ENCODE data around the gene ZNF723. TPM values are rescaled to one million over a fixed set of nuclear protein-coding genes. Genes with fewer than 3 reads are reported as not detected.

The ZNF723 gene
- total RNA-seq (2021; ENCODE audit: unreplicated experiment), result not detected
- polyA plus RNA-seq (2012), result not detected in 2 replicates
- not detected for Bru-seq, nascent RNA
- not detected for BruChase-seq, experiment 1, labeled RNA remaining after a 6-hour chase
- BruChase-seq, experiment 2, labeled RNA remaining after a 2-hour chase, result not detected
- long read RNA-seq, result 0 reads

DNA sequence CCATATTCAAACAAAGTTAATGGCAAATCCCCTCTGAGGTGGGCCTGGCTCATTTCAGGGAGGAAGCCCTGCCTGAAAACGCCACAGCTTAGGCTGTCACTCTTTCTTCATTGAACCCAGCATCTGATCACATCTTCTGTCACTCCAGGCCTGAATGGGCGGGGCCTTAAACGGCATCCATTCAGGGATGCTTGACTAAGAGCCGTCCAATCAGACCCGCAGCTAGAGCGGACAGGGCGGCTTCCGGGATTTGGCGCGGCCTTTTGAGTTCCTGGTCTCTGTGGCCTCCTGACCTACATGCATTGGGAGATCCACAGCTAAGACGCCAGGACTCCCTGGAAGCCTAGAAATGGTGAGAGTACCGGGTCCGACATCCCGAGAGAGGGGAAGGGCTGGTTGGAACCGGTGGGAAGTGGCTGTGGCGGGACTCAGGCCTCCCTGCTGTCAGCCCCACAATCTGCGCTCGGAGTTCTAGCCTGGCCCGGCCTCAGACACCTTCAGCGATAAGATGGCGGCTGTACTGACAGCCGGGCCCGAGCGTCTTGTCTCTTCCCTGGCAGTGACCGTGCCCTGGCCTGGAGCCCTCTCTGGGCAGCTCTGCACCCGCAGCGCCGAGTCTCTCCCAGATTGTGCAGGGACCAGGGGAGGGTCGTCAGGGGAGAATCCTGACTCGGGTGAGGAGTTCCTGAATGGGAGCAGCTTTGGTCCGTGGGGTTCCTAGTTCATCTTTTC is at the start of gene ZNF723:
ZNF723 (plus strand) TSS at position 261 of the 732 bp plus-strand sequence; CDS start at position 350, 89 bp downstream.
- Histone ChIP-seq H3K4me3 (replicated peaks in 1 of 2; ENCODE audit: low read depth in 1 of 2, low read length in 2 of 2) (no peak within 1 kb of the TSS), H3K4me1 (ENCODE audit: control insufficient read depth in 1 of 2, insufficient read depth in 2 of 2, low read length in 2 of 2) (no peaks in the 10 kb centered on the region), H3K9ac (ENCODE audit: low read length) (no peak within 1 kb of the TSS), H3K27ac (ENCODE audit: low read depth, low read length) (no peak within 1 kb of the TSS), H3K36me3 (ENCODE audit: control insufficient read depth in 1 of 2, insufficient read depth in 2 of 2, low read length in 2 of 2) (no peaks in the 10 kb centered on the region), H4K20me1 (ENCODE audit: insufficient read depth) (no peaks in the 10 kb centered on the region), H3K79me2 (ENCODE audit: insufficient read depth, low read length) (no peaks in the 10 kb centered on the region), H3K4me2 (ENCODE audit: low read length) (no peak within 1 kb of the TSS), H3K9me3 (ENCODE audit: control insufficient read depth in 1 of 2, insufficient read depth in 1 of 2, low read depth in 1 of 2, low read length in 2 of 2) (peaks cover 4 to 11% of the 10 kb centered on the region in 2 experiments; a peak in 2 of 4 replicates), H2AFZ (ENCODE audit: low read depth, low read length, poor library complexity, severe bottlenecking) (no peak within 1 kb of the TSS), H3K9me2 (ENCODE audit: insufficient read depth) (no peaks in the 10 kb centered on the region), H3K27me3 (ENCODE audit: insufficient read depth, low read length) (no peaks in the 10 kb centered on the region)
- DNase-seq (ENCODE audit: low read depth, low spot score) (no peak), ATAC-seq (no peak)
- no TSS peak for BruUV-seq (replicated peaks)
- TF ChIP-seq EZH2 (IDR thresholded peaks at IDR 0.05) (no peak), ELF1 (IDR thresholded peaks at IDR 0.05; ENCODE audit: borderline replicate concordance, low read depth) (no peak), ZFX (IDR thresholded peaks at IDR 0.05) (no peak), CBX3 (IDR thresholded peaks at IDR 0.05; ENCODE audit: low read depth) (no peak), EGR1 (IDR thresholded peaks at IDR 0.05; ENCODE audit: low read depth) (no peak), SIN3A (IDR thresholded peaks at IDR 0.05; ENCODE audit: low read depth) (no peak), RAD21 (IDR thresholded peaks at IDR 0.05; ENCODE audit: low read depth) (no peak), POLR2AphosphoS5 (IDR thresholded peaks at IDR 0.05; ENCODE audit: low read depth, low read length) (no peak), CEBPB (IDR thresholded peaks at IDR 0.05; ENCODE audit: low read depth) (no peak), FOSL1 (IDR thresholded peaks at IDR 0.05; ENCODE audit: low read depth) (no peak), TCF7L2 (IDR thresholded peaks at IDR 0.05; ENCODE audit: borderline replicate concordance, extremely low read depth, insufficient read depth, insufficient read length) (no peak)
- TF ChIP-seq, protein P1, sequence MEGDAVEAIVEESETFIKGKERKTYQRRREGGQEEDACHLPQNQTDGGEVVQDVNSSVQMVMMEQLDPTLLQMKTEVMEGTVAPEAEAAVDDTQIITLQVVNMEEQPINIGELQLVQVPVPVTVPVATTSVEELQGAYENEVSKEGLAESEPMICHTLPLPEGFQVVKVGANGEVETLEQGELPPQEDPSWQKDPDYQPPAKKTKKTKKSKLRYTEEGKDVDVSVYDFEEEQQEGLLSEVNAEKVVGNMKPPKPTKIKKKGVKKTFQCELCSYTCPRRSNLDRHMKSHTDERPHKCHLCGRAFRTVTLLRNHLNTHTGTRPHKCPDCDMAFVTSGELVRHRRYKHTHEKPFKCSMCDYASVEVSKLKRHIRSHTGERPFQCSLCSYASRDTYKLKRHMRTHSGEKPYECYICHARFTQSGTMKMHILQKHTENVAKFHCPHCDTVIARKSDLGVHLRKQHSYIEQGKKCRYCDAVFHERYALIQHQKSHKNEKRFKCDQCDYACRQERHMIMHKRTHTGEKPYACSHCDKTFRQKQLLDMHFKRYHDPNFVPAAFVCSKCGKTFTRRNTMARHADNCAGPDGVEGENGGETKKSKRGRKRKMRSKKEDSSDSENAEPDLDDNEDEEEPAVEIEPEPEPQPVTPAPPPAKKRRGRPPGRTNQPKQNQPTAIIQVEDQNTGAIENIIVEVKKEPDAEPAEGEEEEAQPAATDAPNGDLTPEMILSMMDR (IDR thresholded peaks at IDR 0.05 in 2 of 3, conservative IDR thresholded peaks at IDR 0.05 in 1 of 3; ENCODE audit: borderline replicate concordance in 1 of 3, insufficient read depth in 1 of 3, low read depth in 2 of 3, low read length in 2 of 3), result no peak
- TF ChIP-seq, protein P2, sequence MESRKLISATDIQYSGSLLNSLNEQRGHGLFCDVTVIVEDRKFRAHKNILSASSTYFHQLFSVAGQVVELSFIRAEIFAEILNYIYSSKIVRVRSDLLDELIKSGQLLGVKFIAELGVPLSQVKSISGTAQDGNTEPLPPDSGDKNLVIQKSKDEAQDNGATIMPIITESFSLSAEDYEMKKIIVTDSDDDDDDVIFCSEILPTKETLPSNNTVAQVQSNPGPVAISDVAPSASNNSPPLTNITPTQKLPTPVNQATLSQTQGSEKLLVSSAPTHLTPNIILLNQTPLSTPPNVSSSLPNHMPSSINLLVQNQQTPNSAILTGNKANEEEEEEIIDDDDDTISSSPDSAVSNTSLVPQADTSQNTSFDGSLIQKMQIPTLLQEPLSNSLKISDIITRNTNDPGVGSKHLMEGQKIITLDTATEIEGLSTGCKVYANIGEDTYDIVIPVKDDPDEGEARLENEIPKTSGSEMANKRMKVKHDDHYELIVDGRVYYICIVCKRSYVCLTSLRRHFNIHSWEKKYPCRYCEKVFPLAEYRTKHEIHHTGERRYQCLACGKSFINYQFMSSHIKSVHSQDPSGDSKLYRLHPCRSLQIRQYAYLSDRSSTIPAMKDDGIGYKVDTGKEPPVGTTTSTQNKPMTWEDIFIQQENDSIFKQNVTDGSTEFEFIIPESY (IDR thresholded peaks at IDR 0.05; ENCODE audit: extremely low read depth, insufficient replicate concordance, low read length), result no peak
- POLR2A ChIA-PET, result no interaction called here
- CTCF ChIA-PET, result no interaction called here
- intact Hi-C loops (cut with micrococcal nuclease), result no loop called here
- RAD21 ChIA-PET (ENCODE audit: low non-redundant PET in 1 of 2, low total read pairs in 2 of 2, uncharacterized antibody in 2 of 2, unreplicated experiment in 2 of 2), result no interaction called here

All from HCT116 (cell line).